Left lung (tissue), 10 donors: ENCODE data around the gene PTGES2. TPM values are rescaled to one million over a fixed set of nuclear protein-coding genes. Genes with fewer than 3 reads are reported as not detected.
A peak's percentile ranks its signal among the peaks of the same experiment; 100 is the strongest.

ENCODE experiments used
- ATAC-seq: fragments of 200-7000 bp; cut with Tn5 transposase; one replicate; pipeline ENCODE4 v1.9.1; 2020; ENCODE audit warnings: moderate library complexity
- DNase-seq, 4 donors: peaks; one replicate each; pipeline ENCODE4 v3.0.0-alpha.2; 2013 to 2020
- H3K27ac ChIP-seq, 2 donors: fragments of 200-600 bp; sonication (generic) in 1 of 2; one replicate each; pipeline versions ENCODE4 v1.5.0 to v1.8.0; 2020 to 2021
- H3K27me3 ChIP-seq, 2 donors: fragments of 200-600 bp; sonication (generic) in 1 of 2; one replicate each; pipeline versions ENCODE4 v1.5.0 to v1.8.0; 2020 to 2021
- H3K36me3 ChIP-seq, 2 donors: fragments of 200-600 bp; sonication (generic) in 1 of 2; one replicate each; pipeline versions ENCODE4 v1.5.0 to v1.8.0; 2020 to 2021
- H3K4me1 ChIP-seq, 2 donors: fragments of 200-600 bp; one replicate each; pipeline ENCODE4 v1.8.0; 2021
- H3K4me3 ChIP-seq, 2 donors: fragments of 200-600 bp; sonication (generic) in 1 of 2; one replicate each; pipeline versions ENCODE4 v1.5.0 to v1.8.0; 2020 to 2021; ENCODE audit warnings: mild to moderate bottlenecking in 1 of 2
- H3K9me3 ChIP-seq, 2 donors: fragments of 200-600 bp; sonication (generic) in 1 of 2; one replicate each; pipeline versions ENCODE4 v1.5.0 to v1.8.0; 2020 to 2021
- CTCF ChIP-seq, 2 donors: fragments of 200-600 bp; sonication (generic) in 1 of 2; IDR thresholded peaks; one replicate each; pipeline versions ENCODE4 v1.5.0 to v1.8.0; 2021; ENCODE audit warnings: antibody characterized with exemption in 2 of 2
- intact Hi-C, 2 donors: fragments of 100-400 bp; cut with DNase I; formaldehyde crosslinking; loops; one replicate each; pipeline versions ENCODE4 v1.11.2 to v1.14.2; 2022
- polyA plus RNA-seq, 6 donors: library from polyadenylated mRNA; unstranded; fragments of 120-200 nt; gene quantifications; one replicate each; pipeline ENCODE4 v1.2.1, GENCODE V29; 2013; ENCODE audit not compliant: insufficient read length in 6 of 6
- total RNA-seq, 2 donors: library from RNA; stranded (reverse); fragmentation: NEBNext Ultra II Directional; extraction: Animal tissue kit (Norgen Biotek cat#: 25700); gene quantifications; one replicate each; pipeline ENCODE4 v1.2.1, GENCODE V29; 2021
- donor health status: DM: no; HTN: yes; CAD: no.
- donor health status: DM: no; HTN: no; CAD: no.

The PTGES2 gene
- total and polyA plus RNA-seq, 8 donors: 25.8 to 56.9 (median 37.3) TPM

- Histone ChIP-seq H3K9me3 (no peaks in the 10 kb centered on the region), H3K27ac (no peak overlapping the region), H3K4me3 (no peak overlapping the region), H3K27me3 (no peaks in the 10 kb centered on the region), H3K4me1 (peaks cover 6 to 35% of the 10 kb centered on the region in 2 donors), H3K36me3 (peaks cover 0 to 49% of the 10 kb centered on the region in 2 donors)
- peak in 1 of 4 donors; percentile 33 for DNase-seq
- intact Hi-C loops: no loop called here
- TF ChIP-seq CTCF (IDR thresholded peaks at IDR 0.05): no peak
- no peak for ATAC-seq
Observed at GRCh38 chr9:128124451-128124850, 3.1 kb downstream of the PTGES2 start.

- ATAC-seq (no peak), DNase-seq (peak in 1 of 4 donors; percentile 74)
- intact Hi-C loops: no loop called here
- H3K4me3 ChIP-seq: no peak overlapping the region
- H3K9me3 ChIP-seq: no peaks in the 10 kb centered on the region
- no peak for TF ChIP-seq CTCF (IDR thresholded peaks at IDR 0.05)
- no peak overlapping the region for H3K27ac ChIP-seq
- H3K4me1 ChIP-seq: peaks cover 0 to 28% of the 10 kb centered on the region in 2 donors
- H3K27me3 ChIP-seq: no peaks in the 10 kb centered on the region
- peaks cover 0 to 49% of the 10 kb centered on the region in 2 donors for H3K36me3 ChIP-seq
Observed at GRCh38 chr9:128123451-128124080, 4.0 kb downstream of the PTGES2 start.

- Histone ChIP-seq H3K36me3 (peaks cover 0 to 49% of the 10 kb centered on the region in 2 donors), H3K4me3 (no peak overlapping the region), H3K27me3 (no peaks in the 10 kb centered on the region), H3K27ac (no peak overlapping the region), H3K9me3 (no peaks in the 10 kb centered on the region), H3K4me1 (peaks cover 3 to 33% of the 10 kb centered on the region in 2 donors)
- TF ChIP-seq CTCF (IDR thresholded peaks at IDR 0.05): no peak
- intact Hi-C loops: no loop called here
- ATAC-seq (no peak), DNase-seq (peak in 1 of 4 donors; percentile 32)
Observed at GRCh38 chr9:128122809-128123175, 4.7 kb downstream of the PTGES2 start.

- intact Hi-C loops: no loop called here
- TF ChIP-seq CTCF (IDR thresholded peaks at IDR 0.05): no peak
- Histone ChIP-seq H3K9me3 (no peaks in the 10 kb centered on the region), H3K4me1 (peaks cover 4 to 37% of the 10 kb centered on the region in 2 donors), H3K36me3 (peaks cover 0 to 49% of the 10 kb centered on the region in 2 donors), H3K27ac (no peak overlapping the region), H3K27me3 (no peaks in the 10 kb centered on the region), H3K4me3 (no peak overlapping the region)
- ATAC-seq (no peak), DNase-seq (peak in 1 of 4 donors; percentile 72)
Observed at GRCh38 chr9:128121924-128122808, 5.4 kb downstream of the PTGES2 start.

- no peaks in the 10 kb centered on the region for H3K9me3 ChIP-seq
- H3K27me3 ChIP-seq: no peaks in the 10 kb centered on the region
- intact Hi-C loops: no loop called here
- H3K4me3 ChIP-seq: no peak overlapping the region
- H3K36me3 ChIP-seq: peaks cover 0 to 49% of the 10 kb centered on the region in 2 donors
- H3K27ac ChIP-seq: no peak overlapping the region
- peaks cover 4 to 30% of the 10 kb centered on the region in 2 donors for H3K4me1 ChIP-seq
- ATAC-seq (no peak), DNase-seq (no peak)
- TF ChIP-seq CTCF (IDR thresholded peaks at IDR 0.05): no peak
Observed at GRCh38 chr9:128121466-128121810, 6.1 kb downstream of the PTGES2 start.
